Stimulated activated naive B cell treated with anti-CD40 and anti-IgM and Interleukin-4, amounts not matched to agents 10 μg/mL and 1 μg/mL and 100 μg/mL, for 72 hours (primary cell): Measurements from ENCODE around the gene IL12RB2.
A peak's percentile ranks its signal among the peaks of the same experiment; 100 is the strongest.

Experiments
- ATAC-seq, 2 donors: fragments of 150-1000 bp; cut with Tn5 transposase; replicated peaks; 2 replicates each; pipeline ENCODE4 v1.10.0; 2021; ENCODE audit warnings: moderate library complexity in 1 of 2
- DNase-seq: peaks from one replicate; pipeline ENCODE4 v3.0.0; 2021
- H3K27ac Mint-ChIP-seq: one replicate; pipeline ENCODE4 v1.8.0; 2022; ENCODE audit warnings: mild to moderate bottlenecking, mixed read lengths
- H3K27me3 Mint-ChIP-seq, 2 donors: one replicate each; pipeline ENCODE4 v1.8.0; 2022; ENCODE audit warnings: mixed read lengths in 2 of 2
- H3K36me3 Mint-ChIP-seq, 2 donors: one replicate each; pipeline ENCODE4 v1.8.0; 2022; ENCODE audit warnings: mixed read lengths in 2 of 2, mild to moderate bottlenecking in 1 of 2
- H3K4me1 Mint-ChIP-seq, 2 donors: one replicate each; pipeline ENCODE4 v1.8.0; 2022; ENCODE audit warnings: mixed read lengths in 2 of 2, mild to moderate bottlenecking in 1 of 2
- H3K4me3 Mint-ChIP-seq, 2 donors: one replicate each; pipeline ENCODE4 v1.8.0; 2022; ENCODE audit warnings: mild to moderate bottlenecking in 2 of 2, mixed read lengths in 2 of 2, moderate library complexity in 1 of 2
- H3K9me3 Mint-ChIP-seq, 2 donors: one replicate each; pipeline ENCODE4 v1.8.0; 2022; ENCODE audit warnings: mixed read lengths in 2 of 2, mild to moderate bottlenecking in 1 of 2

The IL12RB2 gene, protein sequence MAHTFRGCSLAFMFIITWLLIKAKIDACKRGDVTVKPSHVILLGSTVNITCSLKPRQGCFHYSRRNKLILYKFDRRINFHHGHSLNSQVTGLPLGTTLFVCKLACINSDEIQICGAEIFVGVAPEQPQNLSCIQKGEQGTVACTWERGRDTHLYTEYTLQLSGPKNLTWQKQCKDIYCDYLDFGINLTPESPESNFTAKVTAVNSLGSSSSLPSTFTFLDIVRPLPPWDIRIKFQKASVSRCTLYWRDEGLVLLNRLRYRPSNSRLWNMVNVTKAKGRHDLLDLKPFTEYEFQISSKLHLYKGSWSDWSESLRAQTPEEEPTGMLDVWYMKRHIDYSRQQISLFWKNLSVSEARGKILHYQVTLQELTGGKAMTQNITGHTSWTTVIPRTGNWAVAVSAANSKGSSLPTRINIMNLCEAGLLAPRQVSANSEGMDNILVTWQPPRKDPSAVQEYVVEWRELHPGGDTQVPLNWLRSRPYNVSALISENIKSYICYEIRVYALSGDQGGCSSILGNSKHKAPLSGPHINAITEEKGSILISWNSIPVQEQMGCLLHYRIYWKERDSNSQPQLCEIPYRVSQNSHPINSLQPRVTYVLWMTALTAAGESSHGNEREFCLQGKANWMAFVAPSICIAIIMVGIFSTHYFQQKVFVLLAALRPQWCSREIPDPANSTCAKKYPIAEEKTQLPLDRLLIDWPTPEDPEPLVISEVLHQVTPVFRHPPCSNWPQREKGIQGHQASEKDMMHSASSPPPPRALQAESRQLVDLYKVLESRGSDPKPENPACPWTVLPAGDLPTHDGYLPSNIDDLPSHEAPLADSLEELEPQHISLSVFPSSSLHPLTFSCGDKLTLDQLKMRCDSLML

DNA sequence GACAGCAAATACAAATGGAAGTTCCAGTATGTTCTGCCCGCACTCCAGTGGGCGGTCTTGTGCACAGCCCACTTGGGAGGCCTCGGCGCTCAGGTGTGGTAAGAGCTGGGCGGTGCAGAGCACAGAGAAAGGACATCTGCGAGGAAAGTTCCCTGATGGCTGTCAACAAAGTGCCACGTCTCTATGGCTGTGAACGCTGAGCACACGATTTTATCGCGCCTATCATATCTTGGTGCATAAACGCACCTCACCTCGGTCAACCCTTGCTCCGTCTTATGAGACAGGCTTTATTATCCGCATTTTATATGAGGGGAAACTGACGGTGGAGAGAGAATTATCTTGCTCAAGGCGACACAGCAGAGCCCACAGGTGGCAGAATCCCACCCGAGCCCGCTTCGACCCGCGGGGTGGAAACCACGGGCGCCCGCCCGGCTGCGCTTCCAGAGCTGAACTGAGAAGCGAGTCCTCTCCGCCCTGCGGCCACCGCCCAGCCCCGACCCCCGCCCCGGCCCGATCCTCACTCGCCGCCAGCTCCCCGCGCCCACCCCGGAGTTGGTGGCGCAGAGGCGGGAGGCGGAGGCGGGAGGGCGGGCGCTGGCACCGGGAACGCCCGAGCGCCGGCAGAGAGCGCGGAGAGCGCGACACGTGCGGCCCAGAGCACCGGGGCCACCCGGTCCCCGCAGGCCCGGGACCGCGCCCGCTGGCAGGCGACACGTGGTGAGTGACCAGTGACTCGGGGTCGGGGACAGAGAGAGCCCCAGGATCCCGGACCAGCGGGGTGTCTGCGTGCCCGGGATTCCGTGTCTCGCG, at the start of gene IL12RB2:
Gene IL12RB2 (plus strand): TSS at position 623 of the 810 bp plus-strand sequence. CDS start 12,496 bp downstream, outside the sequence.
- Mint-ChIP-seq H3K27ac (peak within 1 kb of the TSS; percentile 88), H3K36me3 (peaks cover 3% of the 10 kb centered on the region in 2 donors), H3K4me3 (peak within 1 kb of the TSS; percentile 83 to 85), H3K27me3 (peaks cover 4 to 9% of the 10 kb centered on the region in 2 donors), H3K9me3 (no peaks in the 10 kb centered on the region), H3K4me1 (peaks cover 14 to 22% of the 10 kb centered on the region in 2 donors)
- DNase-seq = no peak
- ATAC-seq = peak; percentile 78 to 84

DNA sequence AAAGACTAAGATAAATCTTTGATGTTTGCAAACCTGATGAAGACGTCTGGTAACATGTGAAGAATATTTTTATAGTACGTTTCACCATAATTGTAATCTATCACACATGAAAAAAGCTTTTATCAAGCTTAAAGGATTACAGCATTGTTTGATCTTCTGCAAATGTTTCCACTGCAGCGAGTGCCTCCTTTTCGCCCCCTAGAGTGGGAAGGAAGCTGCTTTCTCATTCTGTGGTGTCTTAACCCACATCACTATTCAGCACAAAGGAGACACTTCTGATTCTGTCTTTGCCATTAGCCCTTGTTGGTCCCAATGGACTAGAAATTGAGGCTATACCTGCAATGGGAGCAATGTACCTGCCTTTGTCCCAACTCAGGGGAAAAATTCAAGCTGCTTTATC, 46.0 kb upstream of the IL12RB2 start:
- Mint-ChIP-seq H3K36me3 (no peaks in the 10 kb centered on the region), H3K27ac (no peak overlapping the region), H3K4me1 (peaks cover 4 to 18% of the 10 kb centered on the region in 2 donors), H3K9me3 (no peaks in the 10 kb centered on the region), H3K27me3 (peaks cover 0 to 13% of the 10 kb centered on the region in 2 donors), H3K4me3 (no peak overlapping the region)
- ATAC-seq (peak in 1 of 2 donors; percentile 49), DNase-seq (no peak)

DNA sequence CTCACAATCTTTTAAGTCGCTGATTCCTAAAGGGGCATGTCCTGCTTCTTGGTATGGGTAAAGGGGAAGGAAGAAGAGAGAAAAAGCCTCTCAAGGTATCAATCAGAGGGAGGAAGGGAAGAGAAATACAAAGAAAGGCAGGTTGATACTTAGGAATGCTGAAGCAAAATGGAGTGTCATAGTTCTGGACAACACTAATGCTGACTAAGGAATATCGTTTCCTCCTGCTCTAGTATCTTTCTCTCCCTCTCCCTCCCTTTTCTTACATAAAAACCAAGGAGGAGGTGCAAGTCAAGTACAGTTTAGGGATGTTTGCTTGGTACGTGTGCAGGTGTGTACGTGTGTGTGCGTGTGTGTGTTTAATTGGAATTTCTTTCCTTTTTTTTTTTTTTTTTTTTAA, 44.9 kb upstream of the IL12RB2 start:
- Mint-ChIP-seq H3K9me3 (no peaks in the 10 kb centered on the region), H3K36me3 (no peaks in the 10 kb centered on the region), H3K27me3 (peaks cover 0 to 13% of the 10 kb centered on the region in 2 donors), H3K4me3 (no peak overlapping the region), H3K27ac (no peak overlapping the region), H3K4me1 (peaks cover 4 to 18% of the 10 kb centered on the region in 2 donors)
- no peak for ATAC-seq
- no peak for DNase-seq

DNA sequence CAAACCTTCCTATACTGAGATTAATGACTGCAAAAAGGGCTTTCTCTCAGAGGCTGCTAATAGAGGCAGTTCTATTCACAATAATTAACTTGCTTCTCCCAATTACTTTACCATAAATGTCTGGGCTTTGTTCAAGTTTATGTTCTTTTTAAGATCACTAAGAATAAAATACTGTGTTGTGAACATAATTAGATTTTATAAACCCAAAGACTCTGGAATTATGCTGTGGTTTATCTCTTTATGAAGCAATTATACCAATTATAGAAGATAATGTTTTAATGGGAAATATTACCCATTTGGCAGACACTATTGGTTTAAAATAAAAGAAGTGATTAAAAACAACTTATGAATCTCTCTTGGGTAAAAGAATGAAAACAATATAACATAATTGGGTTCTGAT, 43.5 kb upstream of the IL12RB2 start:
- H3K27ac Mint-ChIP-seq = no peak overlapping the region

DNA sequence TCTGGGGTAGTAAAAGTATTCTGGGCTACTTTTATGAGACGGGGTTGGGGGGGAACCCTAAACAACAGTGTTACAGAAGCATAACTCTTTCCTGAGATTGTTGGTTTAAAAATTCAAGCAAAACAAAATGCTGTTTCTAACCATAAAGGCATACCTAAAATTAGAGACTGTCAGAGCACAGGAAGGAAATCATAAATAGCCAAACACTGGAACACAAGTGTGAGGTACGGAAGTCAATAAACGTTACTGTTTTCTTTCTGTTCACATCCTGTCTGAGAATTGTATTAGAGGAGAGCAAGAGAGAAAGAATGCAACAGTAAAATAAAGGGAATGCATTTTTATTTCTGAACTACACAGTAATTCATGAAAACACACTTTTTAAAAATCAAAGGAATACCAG, 42.8 kb upstream of the IL12RB2 start:
- H3K9me3 Mint-ChIP-seq = no peaks in the 10 kb centered on the region
- no peaks in the 10 kb centered on the region for H3K36me3 Mint-ChIP-seq
- H3K4me1 Mint-ChIP-seq = peaks cover 4 to 18% of the 10 kb centered on the region in 2 donors
- H3K27ac Mint-ChIP-seq = no peak overlapping the region
- ATAC-seq (no peak), DNase-seq (no peak)
- H3K27me3 Mint-ChIP-seq = peaks cover 0 to 13% of the 10 kb centered on the region in 2 donors
- H3K4me3 Mint-ChIP-seq = peak overlapping the region in 1 of 2 donors; percentile 61

More for the DNA sequence above, 43.5 kb upstream of the IL12RB2 start:
- DNase-seq (no peak), ATAC-seq (no peak)
- peaks cover 4 to 18% of the 10 kb centered on the region in 2 donors for H3K4me1 Mint-ChIP-seq
- H3K27me3 Mint-ChIP-seq = peaks cover 0 to 13% of the 10 kb centered on the region in 2 donors
- no peak overlapping the region for H3K4me3 Mint-ChIP-seq
- no peaks in the 10 kb centered on the region for H3K9me3 Mint-ChIP-seq
- no peaks in the 10 kb centered on the region for H3K36me3 Mint-ChIP-seq

DNA sequence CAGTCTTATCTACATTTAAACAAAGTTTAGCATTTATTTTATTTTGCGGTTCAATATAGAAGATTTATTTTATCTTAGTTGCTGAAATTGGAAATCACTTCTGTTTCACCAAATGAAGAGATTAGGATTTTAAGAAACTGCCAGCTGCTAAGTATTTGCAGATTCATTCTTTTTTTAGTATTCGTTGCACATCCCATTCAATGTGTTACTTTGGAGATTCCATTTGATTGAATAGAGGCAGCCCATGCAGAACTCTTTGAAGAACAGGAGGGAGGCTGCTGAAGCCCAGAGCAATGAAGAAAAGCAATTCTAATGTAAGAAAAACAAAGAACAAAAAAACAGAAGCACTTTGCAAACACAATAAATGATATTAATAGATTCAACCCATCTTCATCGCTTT, 38.6 kb upstream of the IL12RB2 start:
- Mint-ChIP-seq H3K4me1 (peaks cover 4 to 5% of the 10 kb centered on the region in 2 donors), H3K9me3 (peaks cover 5 to 7% of the 10 kb centered on the region in 2 donors), H3K36me3 (peaks cover 5 to 7% of the 10 kb centered on the region in 2 donors), H3K27me3 (peaks cover 0 to 3% of the 10 kb centered on the region in 2 donors), H3K27ac (no peak overlapping the region), H3K4me3 (no peak overlapping the region)
- no peak for ATAC-seq
- no peak for DNase-seq

DNA sequence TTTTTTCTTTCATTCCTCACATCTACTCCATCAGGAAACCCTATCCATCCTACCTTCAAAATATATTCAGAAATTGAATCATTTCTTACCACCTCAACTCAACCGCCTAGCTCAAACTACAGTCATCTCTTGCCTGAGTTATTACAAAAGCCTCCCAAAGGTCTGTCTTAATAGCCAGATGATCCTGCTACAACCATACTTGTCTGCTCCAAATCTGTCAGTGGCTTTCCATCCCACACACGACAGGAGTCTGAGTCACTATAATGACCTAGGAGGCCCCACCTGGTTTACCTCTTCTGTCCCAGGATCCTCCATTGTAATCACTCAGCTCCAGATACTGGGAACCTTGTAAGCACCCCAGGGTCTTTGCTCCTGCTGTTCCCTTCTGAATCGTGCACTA, 37.1 kb upstream of the IL12RB2 start:
- H3K9me3 Mint-ChIP-seq = peaks cover 5 to 8% of the 10 kb centered on the region in 2 donors
- H3K36me3 Mint-ChIP-seq = peaks cover 5 to 7% of the 10 kb centered on the region in 2 donors
- DNase-seq = no peak
- no peak for ATAC-seq
- H3K4me1 Mint-ChIP-seq = no peaks in the 10 kb centered on the region
- no peak overlapping the region for H3K27ac Mint-ChIP-seq
- H3K4me3 Mint-ChIP-seq = no peak overlapping the region
- peaks cover 0 to 3% of the 10 kb centered on the region in 2 donors for H3K27me3 Mint-ChIP-seq

DNA sequence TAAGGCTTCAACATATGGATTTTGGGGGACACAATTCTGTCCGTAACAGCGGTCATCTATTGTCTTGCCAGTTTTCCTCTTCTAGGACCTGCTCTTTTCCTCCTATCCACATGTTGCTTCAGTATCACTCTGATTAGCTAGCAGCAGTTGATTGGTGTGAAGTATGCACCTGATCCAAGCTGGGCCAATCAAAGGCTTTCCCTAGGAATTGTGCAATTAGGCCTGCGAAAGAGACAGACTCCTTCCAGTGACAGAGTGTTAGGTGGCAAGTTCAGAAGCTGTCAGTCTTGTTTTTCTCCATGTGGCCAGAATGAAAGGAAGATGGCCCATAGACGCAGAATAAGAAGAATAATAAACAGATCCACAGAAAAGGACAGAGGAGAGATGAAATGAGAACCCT, 34.1 kb upstream of the IL12RB2 start:
- Mint-ChIP-seq H3K27ac (no peak overlapping the region), H3K4me3 (no peak overlapping the region), H3K4me1 (no peaks in the 10 kb centered on the region), H3K27me3 (peaks cover 0 to 3% of the 10 kb centered on the region in 2 donors), H3K36me3 (peaks cover 5 to 7% of the 10 kb centered on the region in 2 donors), H3K9me3 (peaks cover 12% of the 10 kb centered on the region in 2 donors)
- no peak for DNase-seq
- ATAC-seq = no peak

DNA sequence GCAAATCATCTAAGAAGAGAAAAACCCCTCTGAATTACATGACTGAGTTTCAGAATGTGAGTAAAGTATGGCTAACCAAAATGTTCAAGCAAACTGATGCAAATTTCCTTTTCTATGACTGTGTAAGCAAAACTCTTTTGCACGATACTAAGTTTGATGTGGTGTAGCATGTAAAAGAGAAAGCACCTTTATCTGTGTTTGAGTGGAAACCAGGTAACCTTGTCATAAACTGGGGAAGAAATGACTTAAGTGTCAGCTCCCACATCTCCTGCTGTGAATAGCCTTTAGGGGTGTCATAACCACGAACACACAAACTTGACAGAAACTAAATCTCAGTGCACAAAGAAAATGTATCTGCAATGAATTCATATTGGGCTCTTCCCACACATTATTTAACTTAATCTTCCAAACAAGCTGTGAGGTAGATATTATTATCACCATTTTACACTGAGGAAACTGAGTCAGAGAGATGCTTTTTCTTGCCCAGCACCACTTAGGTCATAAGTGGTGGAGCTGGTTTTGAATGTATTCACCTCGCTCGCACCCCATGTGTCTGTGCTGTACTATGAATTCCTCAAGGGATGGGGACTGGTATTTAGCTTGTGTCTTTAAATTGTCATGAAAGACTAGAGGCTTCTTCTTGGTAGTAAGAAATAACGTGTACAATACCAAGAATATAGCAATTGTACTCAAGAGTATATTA, 32.9 kb upstream of the IL12RB2 start:
- no peak overlapping the region for H3K27ac Mint-ChIP-seq
- H3K4me1 Mint-ChIP-seq = no peaks in the 10 kb centered on the region
- H3K4me3 Mint-ChIP-seq = no peak overlapping the region
- H3K36me3 Mint-ChIP-seq = peaks cover 5 to 7% of the 10 kb centered on the region in 2 donors
- DNase-seq = no peak
- ATAC-seq = no peak
- H3K9me3 Mint-ChIP-seq = peaks cover 12% of the 10 kb centered on the region in 2 donors
- peaks cover 0 to 3% of the 10 kb centered on the region in 2 donors for H3K27me3 Mint-ChIP-seq

DNA sequence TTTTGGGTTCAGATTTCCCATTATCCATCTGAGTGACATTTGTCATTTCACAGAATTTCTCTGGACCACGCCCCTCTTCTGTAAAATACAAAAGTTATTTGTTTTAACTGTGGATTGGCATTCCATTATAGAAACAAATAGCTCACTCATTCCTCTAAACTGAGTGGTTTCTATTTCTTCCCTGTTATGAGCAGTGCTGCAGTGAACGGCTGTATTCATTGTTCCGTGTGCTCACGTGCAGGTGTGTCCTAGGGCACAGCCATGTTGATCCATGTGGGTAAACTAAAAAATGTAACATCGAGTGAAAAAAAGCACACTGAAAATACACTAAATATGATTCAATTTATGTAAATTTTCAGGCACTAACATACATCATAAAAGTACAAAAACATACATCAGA, 27.0 kb upstream of the IL12RB2 start:
- Mint-ChIP-seq H3K27me3 (peaks cover 0 to 6% of the 10 kb centered on the region in 2 donors), H3K9me3 (peaks cover 3 to 6% of the 10 kb centered on the region in 2 donors), H3K36me3 (no peaks in the 10 kb centered on the region), H3K4me3 (no peak overlapping the region), H3K4me1 (peaks cover under 1% of the 10 kb centered on the region in 2 donors), H3K27ac (no peak overlapping the region)
- no peak for ATAC-seq
- DNase-seq = no peak

DNA sequence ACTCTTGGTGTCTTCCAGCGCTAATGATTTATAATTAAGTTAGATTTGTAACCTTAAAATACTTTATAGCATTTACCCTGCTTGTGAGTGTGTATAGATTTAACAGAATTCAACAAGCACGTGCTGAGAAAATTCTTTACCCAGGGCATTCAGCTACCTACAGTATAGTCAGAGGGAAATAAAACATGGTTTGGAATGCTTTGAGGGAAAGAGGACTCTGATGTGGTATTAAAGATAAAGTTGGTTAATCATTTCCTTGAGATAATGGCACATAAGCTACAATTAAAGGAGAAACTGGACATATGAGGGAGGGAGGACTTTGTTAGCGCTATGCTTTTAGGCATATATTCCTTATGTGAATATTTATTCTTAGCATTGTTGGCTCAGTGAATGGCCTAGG, 26.4 kb upstream of the IL12RB2 start:
- H3K27me3 Mint-ChIP-seq = peaks cover 0 to 6% of the 10 kb centered on the region in 2 donors
- peaks cover 0 to under 1% of the 10 kb centered on the region in 2 donors for H3K9me3 Mint-ChIP-seq
- H3K27ac Mint-ChIP-seq = no peak overlapping the region
- DNase-seq (no peak), ATAC-seq (no peak)
- no peak overlapping the region for H3K4me3 Mint-ChIP-seq
- no peaks in the 10 kb centered on the region for H3K36me3 Mint-ChIP-seq
- H3K4me1 Mint-ChIP-seq = peaks cover 6% of the 10 kb centered on the region in 2 donors

DNA sequence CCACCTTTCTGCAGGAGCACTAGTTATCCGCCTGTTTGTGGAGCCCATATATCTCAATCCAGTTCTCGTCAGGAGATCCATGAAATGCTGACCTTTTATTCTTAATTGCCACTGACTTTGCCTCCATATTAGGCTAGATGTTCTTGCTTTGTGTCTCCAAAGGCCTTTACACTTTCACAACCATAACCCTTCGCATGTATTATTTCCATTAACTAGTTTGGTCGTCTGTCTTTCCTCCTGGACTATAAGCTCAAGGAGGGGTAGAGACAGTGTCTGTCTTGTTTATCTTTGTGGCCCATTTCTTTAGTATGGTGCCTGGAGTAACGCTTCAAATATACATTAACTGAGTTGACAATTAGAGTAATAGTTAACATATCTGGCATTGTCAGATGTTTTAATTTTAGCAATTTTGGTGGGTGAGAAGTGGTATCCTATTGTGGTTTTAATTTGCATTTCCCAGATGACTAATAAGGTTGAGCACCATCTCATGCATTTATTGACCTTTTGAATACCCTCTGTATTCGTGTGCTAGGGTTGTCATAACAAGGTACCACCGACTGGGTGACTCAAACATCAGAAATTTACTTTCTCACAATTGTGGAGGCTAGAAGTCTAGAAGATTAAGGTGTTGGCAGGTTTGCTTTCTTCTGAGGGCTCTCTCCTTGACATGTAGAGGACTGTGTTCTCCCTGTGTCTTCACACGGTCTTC, 21.7 kb upstream of the IL12RB2 start:
- ATAC-seq = peak; percentile 98 to 99
- peaks cover 3 to 14% of the 10 kb centered on the region in 2 donors for H3K27me3 Mint-ChIP-seq
- peaks cover 0 to 2% of the 10 kb centered on the region in 2 donors for H3K9me3 Mint-ChIP-seq
- no peak overlapping the region for H3K4me3 Mint-ChIP-seq
- peak overlapping the region; percentile 33 for H3K27ac Mint-ChIP-seq
- no peak for DNase-seq
- no peaks in the 10 kb centered on the region for H3K36me3 Mint-ChIP-seq
- peaks cover 12 to 13% of the 10 kb centered on the region in 2 donors for H3K4me1 Mint-ChIP-seq

DNA sequence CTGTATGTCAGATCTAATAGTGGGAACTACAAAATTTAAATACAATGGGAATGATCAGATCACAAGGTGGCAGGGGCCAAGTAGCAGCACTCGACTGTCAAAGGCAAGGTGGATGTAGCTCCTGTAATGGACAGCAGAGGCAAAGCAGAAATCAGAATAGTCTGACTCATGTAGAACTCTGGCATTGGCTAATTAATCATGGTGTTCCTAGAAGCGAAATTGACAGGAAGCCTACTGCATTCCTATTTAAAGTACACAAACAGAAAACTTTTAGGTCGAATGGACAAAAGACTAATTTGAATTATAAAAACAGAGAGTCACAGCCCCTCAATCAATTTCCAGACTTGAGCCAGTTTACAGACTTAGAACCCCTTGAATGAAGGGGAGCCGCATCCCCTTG, 17.4 kb upstream of the IL12RB2 start:
- peaks cover 12 to 13% of the 10 kb centered on the region in 2 donors for H3K4me1 Mint-ChIP-seq
- ATAC-seq (no peak), DNase-seq (no peak)
- no peak overlapping the region for H3K4me3 Mint-ChIP-seq
- H3K9me3 Mint-ChIP-seq = peaks cover 0 to 5% of the 10 kb centered on the region in 2 donors
- H3K36me3 Mint-ChIP-seq = peaks cover 0 to under 1% of the 10 kb centered on the region in 2 donors
- peaks cover 3 to 15% of the 10 kb centered on the region in 2 donors for H3K27me3 Mint-ChIP-seq
- no peak overlapping the region for H3K27ac Mint-ChIP-seq
